SK-MEL-5 (cell line): ENCODE results near the gene GATAD2B. TPM values are rescaled to one million over a fixed set of nuclear protein-coding genes. Genes with fewer than 3 reads are reported as not detected.

Experiments used
- DNase-seq: peaks from one replicate; pipeline ENCODE4 v3.0.0-alpha.2; 2016; ENCODE audit warnings: low read depth, low spot score
- in situ Hi-C: cut with HindIII; loops from 2 replicates; pipeline ENCODE4 v1.10.0; 2016; ENCODE audit warnings: low sequenced_read_pairs, high pct_unique_total_duplicates, low pct_unique_long_range_greater_than_20kb
- total RNA-seq: library from RNA; depleted of rRNA; stranded (reverse); fragments of >200 nt; shearing (Covaris generic); gene quantifications from 2 replicates; pipeline ENCODE4 v1.2.3, GENCODE V29; 2014

Gene GATAD2B
- total RNA-seq, 1 experiment from 2014 or later, result 8.7 TPM

- in situ Hi-C loops, result no loop called here
- DNase-seq, result no peak
These were observed 13.4 kb upstream of the GATAD2B start for GRCh38 chr1:153936011-153936802.

DNA sequence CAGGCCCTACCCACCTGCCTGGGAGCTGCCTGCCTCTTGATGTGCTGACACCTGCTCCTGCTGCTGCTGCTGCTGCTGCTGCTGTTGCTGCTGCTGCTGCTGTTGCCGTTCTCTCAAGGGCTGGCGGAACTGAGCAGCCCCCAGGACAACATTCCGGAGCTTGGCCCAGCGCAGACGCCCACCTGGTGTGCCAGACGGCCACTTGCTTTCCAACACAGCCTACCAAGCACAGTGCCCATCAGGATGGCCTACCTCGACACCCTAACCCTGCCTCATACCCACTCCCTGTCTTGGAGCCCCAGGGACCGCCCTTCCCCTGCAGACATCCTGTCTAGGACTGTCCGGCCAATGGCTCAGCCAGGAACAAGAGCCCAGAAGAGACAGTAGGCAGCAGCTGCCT lies 12.0 kb upstream of the GATAD2B start:
- no peak for DNase-seq
- in situ Hi-C loops, result no loop called here

DNA sequence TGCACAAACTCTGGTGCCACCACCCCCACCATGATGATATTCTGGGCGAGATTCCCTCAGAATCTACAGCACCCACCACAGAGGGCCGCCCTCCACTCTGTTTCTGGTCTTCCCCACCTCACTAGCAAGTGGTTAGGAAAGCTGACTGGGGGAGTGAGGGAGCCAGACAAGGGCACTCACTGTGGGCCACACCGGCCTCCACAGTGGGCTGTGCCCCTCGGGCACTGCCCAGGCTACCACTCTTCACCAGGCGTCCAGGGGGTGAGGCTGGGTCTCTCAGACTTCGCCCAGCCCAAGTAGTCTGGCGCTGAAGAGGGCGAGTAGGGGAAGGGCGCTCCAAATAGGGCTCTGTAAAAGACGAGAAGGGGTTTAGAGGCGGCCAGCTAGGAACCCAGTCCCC lies 11.2 kb upstream of the GATAD2B start:
- in situ Hi-C loops, result no loop called here
- DNase-seq, result no peak

DNA sequence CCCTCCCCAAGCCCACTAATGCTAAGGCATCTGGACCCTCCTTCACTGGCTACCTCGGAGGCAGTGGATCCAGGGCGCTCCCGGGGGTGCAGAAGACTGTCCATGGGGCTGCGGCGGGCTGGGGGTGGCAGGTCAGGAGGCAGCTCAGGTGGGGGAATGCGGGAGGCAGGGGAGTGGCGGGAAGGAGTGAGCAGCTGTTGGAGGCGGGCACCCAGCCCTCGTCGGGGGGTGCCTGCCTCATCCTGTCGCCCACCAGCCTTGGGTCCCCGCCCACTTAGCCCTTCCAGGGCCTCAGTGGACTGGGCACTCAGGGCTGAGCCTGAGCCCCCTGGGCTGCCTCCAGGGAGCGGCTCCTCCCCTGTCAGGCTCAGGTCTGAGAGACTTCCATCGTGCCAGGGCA lies 10.7 kb upstream of the GATAD2B start:
- DNase-seq, result no peak
- in situ Hi-C loops, result no loop called here

DNA sequence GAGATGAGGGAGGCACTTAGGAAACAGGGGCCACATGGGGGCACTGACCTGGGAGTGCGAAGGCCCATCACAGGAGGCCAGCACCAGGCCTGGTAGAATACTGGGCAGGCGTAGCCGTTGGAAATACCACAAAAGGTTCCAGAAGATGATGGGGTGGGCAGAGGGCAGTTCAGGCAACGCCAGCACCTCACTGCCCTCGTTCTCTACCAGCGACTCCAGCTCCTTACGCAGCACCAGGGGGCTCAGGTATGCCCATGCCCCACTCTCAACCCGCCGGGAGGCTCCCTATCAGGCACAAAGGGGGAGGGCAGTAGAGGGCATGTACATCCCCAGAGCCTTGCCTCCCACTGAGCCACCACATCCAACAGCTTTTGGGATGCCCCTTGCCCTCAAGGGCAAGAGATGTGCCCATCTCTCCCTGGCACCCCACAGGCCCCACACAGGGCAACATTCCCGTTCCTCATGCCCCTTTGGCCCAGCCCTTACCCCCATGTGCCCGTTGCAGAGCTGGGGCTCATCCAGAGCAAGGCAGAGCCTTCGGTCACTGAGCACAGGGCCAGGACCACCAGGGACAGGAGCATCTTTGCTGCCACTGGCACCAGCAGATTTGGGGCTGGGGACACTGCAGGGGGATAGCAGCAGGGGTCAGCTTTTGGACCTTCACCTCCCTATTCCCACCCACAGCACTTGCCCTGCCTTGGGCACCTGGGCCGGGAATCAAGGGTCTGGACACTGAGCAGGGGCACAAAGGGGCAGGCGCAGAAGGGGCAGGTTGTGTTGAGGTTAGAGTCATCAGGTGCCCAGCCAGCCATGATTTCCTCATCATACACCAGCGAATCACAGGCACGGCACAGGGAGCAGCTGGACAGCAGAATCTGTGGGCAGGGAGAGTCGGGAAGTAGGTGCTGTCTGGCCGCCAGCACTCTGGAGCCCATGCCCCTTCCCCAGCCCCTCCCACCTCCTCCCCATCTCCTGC lies 9.7 kb upstream of the GATAD2B start:
- in situ Hi-C loops, result no loop called here
- DNase-seq, result no peak

DNA sequence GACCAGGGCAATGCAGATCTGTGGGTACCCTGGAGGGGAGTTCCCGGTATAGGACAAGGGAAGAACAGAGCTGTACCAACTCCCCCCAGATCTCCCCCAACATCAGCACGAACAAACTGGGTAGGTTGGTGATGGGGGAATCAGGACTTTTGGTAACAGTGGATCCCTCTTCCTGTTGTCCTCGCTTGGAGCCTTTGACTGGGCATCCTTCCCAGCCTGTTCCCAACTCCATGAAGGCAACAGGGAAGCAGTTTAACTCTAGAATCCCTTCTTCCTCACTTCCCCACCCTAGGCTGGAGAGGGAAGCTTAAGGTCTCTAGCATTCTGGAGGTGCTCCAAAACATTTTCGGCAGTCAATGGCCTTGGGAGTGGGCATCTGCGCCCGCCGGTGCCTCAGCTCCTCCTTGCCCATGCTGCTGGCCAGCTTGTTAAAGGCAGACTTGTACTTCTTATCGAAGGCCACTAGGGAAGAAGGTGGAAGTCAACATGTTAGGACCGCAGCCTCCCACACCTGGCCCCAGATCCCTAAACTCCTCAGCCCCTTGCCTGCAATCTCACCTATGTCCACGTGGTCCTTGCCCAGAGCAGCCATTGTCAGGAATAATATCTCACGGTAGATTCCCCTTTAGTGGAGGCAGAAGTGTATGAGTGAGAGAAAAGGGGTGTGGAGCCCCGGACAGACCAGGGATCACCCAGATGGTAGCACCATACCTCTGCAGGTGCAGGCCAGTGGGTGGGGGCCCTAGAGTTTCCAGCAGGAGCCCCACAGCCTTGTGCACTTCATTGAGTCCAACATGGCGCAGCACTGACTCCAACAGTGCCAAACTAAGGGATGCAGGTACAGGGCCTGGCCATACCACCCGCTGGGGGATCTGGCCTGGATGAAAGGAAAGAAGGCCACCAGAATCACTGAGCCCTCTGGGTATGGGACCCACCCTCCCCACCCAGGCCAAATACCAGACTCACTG lies 7.5 kb upstream of the GATAD2B start:
- in situ Hi-C loops, result no loop called here
- peak; percentile 42 for DNase-seq

- in situ Hi-C loops, result no loop called here
- DNase-seq, result no peak
These were observed 6.7 kb upstream of the GATAD2B start for GRCh38 chr1:153929426-153929825.

GRCh38 chr1:153928791-153929341 lies 6.1 kb upstream of the GATAD2B start:
- in situ Hi-C loops, result no loop called here
- peak; percentile 92 for DNase-seq

- DNase-seq, result no peak
- in situ Hi-C loops, result no loop called here
These were observed 5.5 kb upstream of the GATAD2B start for GRCh38 chr1:153928245-153928644.

GRCh38 chr1:153926405-153926804 lies 3.6 kb upstream of the GATAD2B start:
- in situ Hi-C loops, result no loop called here
- DNase-seq, result no peak

- in situ Hi-C loops, result loop anchor here (25.0 kb wide), 1 partner anchor 110 kb away; no protein-coding TSS in a partner anchor
- peak; percentile 74 for DNase-seq
These were observed 448 bp downstream of the GATAD2B start for GRCh38 chr1:153922076-153922971.

GRCh38 chr1:153921803-153922075 lies 1.0 kb downstream of the GATAD2B start:
- no peak for DNase-seq
- in situ Hi-C loops, result loop anchor here (25.0 kb wide), 1 partner anchor 109 kb away; no protein-coding TSS in a partner anchor

DNA sequence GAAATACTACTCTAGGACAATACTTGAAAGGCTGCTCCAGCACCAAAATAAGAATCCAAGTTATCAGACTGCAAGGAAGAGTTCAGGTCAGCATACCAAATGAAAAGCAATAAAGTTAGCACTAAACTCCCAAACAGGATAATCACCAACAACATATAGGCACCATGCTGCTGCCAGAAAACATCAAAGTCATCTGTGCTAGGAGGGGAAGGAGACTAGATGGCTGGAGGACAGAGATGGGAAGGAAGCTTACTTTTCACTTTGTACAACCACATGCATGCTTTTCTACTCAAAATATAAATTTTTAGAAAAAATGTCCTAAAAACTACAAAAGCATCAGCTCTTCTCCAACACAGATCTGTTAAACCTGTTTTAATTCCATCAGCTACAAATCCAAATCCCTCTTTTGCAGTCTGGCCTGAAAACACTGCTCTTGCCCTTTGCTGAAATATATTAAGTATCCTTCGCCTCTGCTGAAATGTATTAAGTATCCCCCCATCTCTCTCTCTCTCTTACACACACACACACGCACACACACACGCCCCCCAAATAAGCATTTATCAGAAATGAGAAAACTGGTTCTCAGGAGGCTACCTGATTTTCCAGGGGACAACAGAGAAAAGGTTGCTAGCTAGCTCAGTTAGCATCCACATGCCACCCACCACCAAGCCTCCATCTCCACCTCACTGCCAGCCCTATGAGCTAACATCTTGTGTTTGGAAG lies 1.5 kb downstream of the GATAD2B start:
- in situ Hi-C loops, result loop anchor here (25.0 kb wide), 1 partner anchor 109 kb away; no protein-coding TSS in a partner anchor

DNA sequence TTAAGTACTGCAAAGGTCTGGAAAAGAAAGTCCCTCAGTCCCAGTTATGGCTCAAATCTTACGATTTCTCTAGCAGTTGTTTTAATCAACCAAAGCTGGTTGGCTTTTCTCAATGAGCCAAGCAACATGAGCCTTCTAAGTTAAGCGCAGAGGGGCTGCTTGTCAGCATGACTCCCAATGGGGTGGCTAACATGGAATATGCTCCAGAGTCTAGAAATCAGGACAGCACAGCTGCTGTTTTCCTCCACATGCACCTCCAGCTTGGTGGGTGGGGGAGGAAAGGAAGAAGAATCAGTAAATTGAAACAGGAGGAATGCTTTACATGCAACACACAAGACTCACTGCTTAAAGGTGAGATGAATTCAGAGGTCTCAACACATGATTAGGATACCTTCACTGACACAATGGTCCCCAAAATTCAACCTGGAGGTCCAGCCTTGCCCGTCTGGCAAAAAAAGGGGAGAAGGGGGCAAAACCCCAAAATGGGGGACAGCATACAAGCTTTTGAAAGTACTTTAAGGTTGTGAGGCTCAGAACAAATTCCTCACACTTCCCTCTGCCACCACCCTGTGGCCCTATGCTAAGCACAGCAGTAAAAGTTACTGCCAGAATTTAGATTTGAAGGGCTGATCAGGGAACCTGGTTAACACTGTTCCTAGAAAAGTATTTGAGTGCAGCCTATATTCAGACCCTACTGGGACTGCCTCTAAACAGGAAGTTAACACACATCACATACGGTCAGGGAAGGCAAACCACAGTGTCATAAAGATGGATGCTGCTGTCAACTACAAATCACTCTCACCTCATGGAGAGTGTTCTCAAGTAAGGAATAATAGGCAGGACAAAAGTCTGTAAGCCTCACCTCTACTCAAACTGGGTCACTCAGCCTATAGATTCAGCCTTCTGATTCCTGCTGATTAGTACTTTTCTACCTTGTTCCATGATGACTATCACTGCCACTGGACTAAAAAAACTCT lies 2.6 kb downstream of the GATAD2B start:
- in situ Hi-C loops, result loop anchor here (25.0 kb wide), 1 partner anchor 108 kb away; no protein-coding TSS in a partner anchor
- peak; percentile 34 for DNase-seq

More for the DNA sequence above, 1.5 kb downstream of the GATAD2B start:
- DNase-seq, result no peak

GRCh38 chr1:153916297-153916696 lies 6.5 kb downstream of the GATAD2B start:
- in situ Hi-C loops, result loop anchor here (25.0 kb wide), 1 partner anchor 104 kb away; no protein-coding TSS in a partner anchor
- no peak for DNase-seq
